Neuronal stem cell (in vitro differentiated cells): Measurements from ENCODE around the gene MRPS9. TPM values are rescaled to one million over a fixed set of nuclear protein-coding genes. Genes with fewer than 3 reads are reported as not detected.

Source experiments
- DNase-seq: peaks from one replicate; pipeline ENCODE4 v3.0.0-alpha.2; 2013; ENCODE audit warnings: low spot score
- H2AFZ ChIP-seq: one replicate; pipeline ENCODE4 v1.6.1; 2013; ENCODE audit warnings: mild to moderate bottlenecking, low read length, inconsistent platforms
- H2AK5ac ChIP-seq: 2 replicates; pipeline ENCODE4 v1.6.1; 2013; ENCODE audit warnings: low read depth, mild to moderate bottlenecking, inconsistent platforms, low read length, moderate library complexity, mixed read lengths
- H2BK120ac ChIP-seq: 2 replicates; pipeline ENCODE4 v1.6.1; 2013; ENCODE audit warnings: low read depth, mild to moderate bottlenecking, inconsistent platforms, low read length, moderate library complexity, mixed read lengths
- H2BK12ac ChIP-seq: one replicate; pipeline ENCODE4 v1.6.1; 2013; ENCODE audit warnings: low read length, inconsistent platforms
- H2BK15ac ChIP-seq: 2 replicates; pipeline ENCODE4 v1.6.1; 2013; ENCODE audit warnings: mild to moderate bottlenecking, low read length, inconsistent platforms, mixed read lengths
- H2BK5ac ChIP-seq: one replicate; pipeline ENCODE4 v1.6.1; 2013; ENCODE audit warnings: inconsistent platforms, mild to moderate bottlenecking, low read length, moderate library complexity
- H3K14ac ChIP-seq: one replicate; pipeline ENCODE4 v1.6.1; 2013; ENCODE audit warnings: low read length, inconsistent platforms
- H3K18ac ChIP-seq: 2 replicates; pipeline ENCODE4 v1.6.1; 2013; ENCODE audit warnings: low read length, inconsistent platforms
- H3K23ac ChIP-seq: 2 replicates; pipeline ENCODE4 v1.6.1; 2013; ENCODE audit warnings: low read depth, mild to moderate bottlenecking, mixed read lengths, low read length, inconsistent platforms; ENCODE audit not compliant: poor library complexity
- H3K27ac ChIP-seq: replicated peaks from 3 replicates; pipeline ENCODE4 v1.5.1; 2013; ENCODE audit warnings: low read length, inconsistent platforms
- H3K27me3 ChIP-seq, 3 experiments: 2 replicates each; pipeline ENCODE4 v1.6.1; 2013; ENCODE audit warnings: low read length in 3 of 3, mild to moderate bottlenecking in 2 of 3, inconsistent platforms in 1 of 3, low read depth in 1 of 3, mixed read lengths in 1 of 3, moderate library complexity in 1 of 3; ENCODE audit not compliant: control insufficient read depth in 3 of 3, insufficient read depth in 3 of 3
- H3K36me3 ChIP-seq, 2 donors: replicated peaks in 1 of 2; 2 replicates each; pipeline ENCODE4 v1.6.1; 2013; ENCODE audit warnings: low read length in 2 of 2; ENCODE audit not compliant: control insufficient read depth in 2 of 2, insufficient read depth in 2 of 2
- H3K4ac ChIP-seq: 2 replicates; pipeline ENCODE4 v1.6.1; 2013; ENCODE audit warnings: inconsistent platforms, mild to moderate bottlenecking, low read length, moderate library complexity
- H3K4me1 ChIP-seq, 2 donors: 1 replicate in 1 of 2; 2 replicates in 1 of 2; pipeline ENCODE4 v1.6.1; 2013; ENCODE audit warnings: low read length in 2 of 2, low read depth in 1 of 2; ENCODE audit not compliant: control insufficient read depth in 2 of 2, insufficient read depth in 1 of 2
- H3K4me2 ChIP-seq: one replicate; pipeline ENCODE4 v1.6.1; 2013; ENCODE audit warnings: mild to moderate bottlenecking, low read length, inconsistent platforms; ENCODE audit not compliant: insufficient read depth, poor library complexity, severe bottlenecking
- H3K4me3 ChIP-seq, 2 donors: 2 replicates each; pipeline ENCODE4 v1.5.1; 2013; ENCODE audit warnings: low read length in 2 of 2, mild to moderate bottlenecking in 2 of 2, inconsistent platforms in 1 of 2, moderate library complexity in 1 of 2
- H3K79me1 ChIP-seq: one replicate; pipeline ENCODE4 v1.6.1; 2013; ENCODE audit warnings: low read depth, mild to moderate bottlenecking, inconsistent platforms, low read length, moderate library complexity
- H3K9ac ChIP-seq: one replicate; pipeline ENCODE4 v1.6.1; 2013; ENCODE audit warnings: mild to moderate bottlenecking, low read depth, low read length, inconsistent platforms; ENCODE audit not compliant: poor library complexity
- H3K9me3 ChIP-seq, 2 donors: replicated peaks in 1 of 2; 2 replicates each; pipeline versions ENCODE3 to v1.6.1; 2013; ENCODE audit warnings: low read length in 2 of 2, mild to moderate bottlenecking in 2 of 2, inconsistent platforms in 1 of 2, low read depth in 1 of 2, mixed read lengths in 1 of 2, moderate library complexity in 1 of 2; ENCODE audit not compliant: control insufficient read depth in 2 of 2, insufficient read depth in 1 of 2
- H4K8ac ChIP-seq: one replicate; pipeline ENCODE4 v1.6.1; 2013; ENCODE audit warnings: low read depth, mild to moderate bottlenecking, inconsistent platforms, low read length, moderate library complexity
- H4K91ac ChIP-seq: one replicate; pipeline ENCODE4 v1.6.1; 2013; ENCODE audit warnings: low read length, low read depth, mild to moderate bottlenecking, inconsistent platforms; ENCODE audit not compliant: poor library complexity
- WGBS, 2 donors: extraction: QIAGEN DNeasy Blood & Tissue Kit; methylation state at CpG; one replicate each; pipeline ENCODE4 v1.1.7; 2013; ENCODE audit warnings: missing lambda C conversion rate in 2 of 2, mixed read lengths in 1 of 2; ENCODE audit not compliant: insufficient read length in 2 of 2, insufficient replicate concordance in 1 of 2; ENCODE audit errors: extremely low coverage in 2 of 2; 5-methylcytosine and 5-hydroxymethylcytosine counted together
- polyA plus RNA-seq, 2 experiments: library from polyadenylated mRNA; stranded (reverse); fragments of 200-250 nt; gene quantifications; one replicate each; pipeline ENCODE4 v1.2.3, GENCODE V29; 2013

Gene MRPS9
- 63.6 TPM for polyA plus RNA-seq (2013, experiment 1 of 2)
- polyA plus RNA-seq (2013, experiment 2 of 2), result 63.1 TPM

- H2BK5ac ChIP-seq, result peak within 1 kb of the TSS; percentile 83
- peaks cover 3 to 6% of the 10 kb centered on the region in 2 donors for H3K4me1 ChIP-seq
- peak; percentile 97 for DNase-seq
- H3K27ac ChIP-seq, result peak within 1 kb of the TSS; percentile 82
- H3K23ac ChIP-seq, result peak within 1 kb of the TSS; percentile 81
- peak within 1 kb of the TSS; percentile 97 for H3K18ac ChIP-seq
- no peak within 1 kb of the TSS for H2AK5ac ChIP-seq
- H2AFZ ChIP-seq, result peak within 1 kb of the TSS; percentile 89
- no peak within 1 kb of the TSS for H2BK12ac ChIP-seq
- no peaks in the 10 kb centered on the region for H3K9me3 ChIP-seq
- no peak within 1 kb of the TSS for H3K4ac ChIP-seq
- peaks cover 4% of the 10 kb centered on the region for H3K79me1 ChIP-seq
- peak within 1 kb of the TSS; percentile 90 for H3K9ac ChIP-seq
- H4K8ac ChIP-seq, result peak within 1 kb of the TSS; percentile 19
- peaks cover 0 to 7% of the 10 kb centered on the region in 2 donors for H3K36me3 ChIP-seq
- H3K27me3 ChIP-seq, result no peaks in the 10 kb centered on the region
- H3K4me3 ChIP-seq, result peak within 1 kb of the TSS; percentile 71 to 88
- H2BK120ac ChIP-seq, result no peak within 1 kb of the TSS
- no peak within 1 kb of the TSS for H3K14ac ChIP-seq
- H3K4me2 ChIP-seq, result peak within 1 kb of the TSS; percentile 82
- no peak within 1 kb of the TSS for H2BK15ac ChIP-seq
- no peak within 1 kb of the TSS for H4K91ac ChIP-seq
- no CpG with 5 or more reads among the region's 55 CpGs for WGBS, 2 donors
Observed at GRCh38 chr2:105037572-105038382, at the start of gene MRPS9. Gene MRPS9 (plus strand): TSS chr2:105038069. CDS start chr2:105038093, 24 bp downstream.

- Histone ChIP-seq H4K91ac (no peak overlapping the region), H2AK5ac (no peak overlapping the region), H3K4me1 (no peaks in the 10 kb centered on the region), H3K9me3 (peaks cover 5% of the 10 kb centered on the region in 2 donors), H3K4me3 (no peak overlapping the region), H3K4ac (no peak overlapping the region), H2AFZ (peak overlapping the region; percentile 21), H2BK5ac (no peak overlapping the region), H3K27ac (no peak overlapping the region), H2BK120ac (no peak overlapping the region), H3K36me3 (no peaks in the 10 kb centered on the region), H3K23ac (no peak overlapping the region), H3K14ac (no peak overlapping the region), H3K9ac (no peak overlapping the region), H3K79me1 (peaks cover 2% of the 10 kb centered on the region), H4K8ac (no peak overlapping the region), H2BK15ac (no peak overlapping the region), H2BK12ac (no peak overlapping the region), H3K4me2 (no peak overlapping the region), H3K18ac (no peak overlapping the region), H3K27me3 (peaks cover 0 to 3% (median 0%) of the 10 kb centered on the region in 3 experiments)
- no peak for DNase-seq
- WGBS, 2 donors, result no CpG with 5 or more reads among the region's 2 CpGs
Observed at GRCh38 chr2:105005181-105005951, 32.5 kb upstream of the MRPS9 start.

- Histone ChIP-seq H3K4ac (no peak overlapping the region), H3K27me3 (peaks cover 0 to 3% (median 0%) of the 10 kb centered on the region in 3 experiments), H3K4me3 (no peak overlapping the region), H3K4me2 (no peak overlapping the region), H3K18ac (no peak overlapping the region), H2AK5ac (no peak overlapping the region), H2BK120ac (no peak overlapping the region), H3K79me1 (peaks cover 2% of the 10 kb centered on the region), H2BK12ac (no peak overlapping the region), H3K14ac (no peak overlapping the region), H2BK5ac (no peak overlapping the region), H3K27ac (no peak overlapping the region), H4K91ac (no peak overlapping the region), H3K9ac (no peak overlapping the region), H4K8ac (no peak overlapping the region), H2BK15ac (no peak overlapping the region), H3K9me3 (peaks cover 5% of the 10 kb centered on the region in 2 donors), H3K4me1 (no peaks in the 10 kb centered on the region), H3K23ac (no peak overlapping the region), H3K36me3 (no peaks in the 10 kb centered on the region), H2AFZ (no peak overlapping the region)
- no CpG with 5 or more reads among the region's 1 CpG for WGBS, 2 donors
- no peak for DNase-seq
Observed at GRCh38 chr2:105007367-105007766, 30.5 kb upstream of the MRPS9 start.

GRCh38 chr2:105032476-105032875 lies 5.4 kb upstream of the MRPS9 start:
- H2BK15ac ChIP-seq, result no peak overlapping the region
- H2BK120ac ChIP-seq, result no peak overlapping the region
- no peak overlapping the region for H2AFZ ChIP-seq
- H3K4ac ChIP-seq, result no peak overlapping the region
- no peak overlapping the region for H3K4me3 ChIP-seq
- peaks cover 3 to 5% of the 10 kb centered on the region in 2 donors for H3K9me3 ChIP-seq
- H2BK12ac ChIP-seq, result no peak overlapping the region
- H3K14ac ChIP-seq, result no peak overlapping the region
- no CpG with 5 or more reads among the region's 1 CpG for WGBS, 2 donors
- H3K79me1 ChIP-seq, result no peaks in the 10 kb centered on the region
- peaks cover 0 to 2% of the 10 kb centered on the region in 2 donors for H3K36me3 ChIP-seq
- no peak overlapping the region for H3K9ac ChIP-seq
- H2BK5ac ChIP-seq, result no peak overlapping the region
- no peak overlapping the region for H3K27ac ChIP-seq
- H3K4me2 ChIP-seq, result no peak overlapping the region
- no peak for DNase-seq
- no peak overlapping the region for H3K18ac ChIP-seq
- H3K4me1 ChIP-seq, result peaks cover 2 to 3% of the 10 kb centered on the region in 2 donors
- H4K8ac ChIP-seq, result no peak overlapping the region
- no peak overlapping the region for H4K91ac ChIP-seq
- H3K23ac ChIP-seq, result no peak overlapping the region
- no peaks in the 10 kb centered on the region for H3K27me3 ChIP-seq
- no peak overlapping the region for H2AK5ac ChIP-seq
